B cell (primary cell): ENCODE measurements around the gene FUCA1. TPM values are rescaled to one million over a fixed set of nuclear protein-coding genes. Genes with fewer than 3 reads are reported as not detected.
"Not testable (repeated sequence)": the region's sequence is repeated elsewhere in the genome, so short reads cannot be mapped to it uniquely, and the experiment has no call there.

Experiments used
- ATAC-seq: fragments of 200-7000 bp; cut with Tn5 transposase; one replicate; pipeline ENCODE4 v1.10.0; 2021; ENCODE audit warnings: low read depth, mild to moderate bottlenecking, moderate number of reproducible peaks, moderate library complexity
- CTCF ChIA-PET: fragments of 350-600 bp; sonication (Branson Sonifier 250); formaldehyde crosslinking; loops from one replicate; lab custom pipeline; 2021; ENCODE audit warnings: antibody characterized with exemption, inconsistent platforms; lab: Charles Lee
- POLR2A ChIA-PET: fragments of 350-600 bp; sonication (Branson Sonifier 250); formaldehyde crosslinking; loops from one replicate; lab custom pipeline; 2021; ENCODE audit warnings: antibody characterized with exemption; lab: Charles Lee
- DNase-seq: peaks from one replicate; pipeline ENCODE4 v3.0.0; 2013
- H2AFZ ChIP-seq: 2 replicates; pipeline ENCODE4 v1.6.1; 2012; ENCODE audit warnings: mild to moderate bottlenecking, low read depth, low read length; ENCODE audit not compliant: insufficient read depth, poor library complexity, severe bottlenecking
- H3K27ac ChIP-seq, 2 donors: 1 replicate in 1 of 2; 2 replicates in 1 of 2; pipeline ENCODE4 v1.5.1; 2012 to 2013; ENCODE audit warnings: low read length in 2 of 2, mild to moderate bottlenecking in 2 of 2, moderate library complexity in 1 of 2
- H3K27me3 ChIP-seq, 4 experiments: fragments of 200-600 bp in 1 of 4; sonication (generic) in 1 of 4; replicated peaks in 1 of 4; 1 replicate in 2 of 4; 2 replicates in 2 of 4; pipeline versions ENCODE4 v1.6.1 to v1.7.0; 2013 to 2016; ENCODE audit warnings: low read length in 3 of 4, mild to moderate bottlenecking in 2 of 4, mixed read lengths in 1 of 4, moderate library complexity in 1 of 4; ENCODE audit not compliant: insufficient read depth in 4 of 4, control insufficient read depth in 3 of 4; ENCODE audit errors: control extremely low read depth in 1 of 4
- H3K36me3 ChIP-seq, 2 experiments: replicated peaks in 1 of 2; 1 replicate in 1 of 2; 2 replicates in 1 of 2; pipeline versions ENCODE4 v1.6.1 to v1.7.1; 2013; ENCODE audit warnings: low read length in 1 of 2; ENCODE audit not compliant: insufficient read depth in 2 of 2, control insufficient read depth in 1 of 2; ENCODE audit errors: control extremely low read depth in 1 of 2, extremely low read depth in 1 of 2
- H3K4me1 ChIP-seq, 2 donors: fragments of 200-600 bp in 1 of 2; sonication (generic) in 1 of 2; 1 replicate in 1 of 2; 2 replicates in 1 of 2; pipeline versions ENCODE4 v1.5.1 to v1.6.1; 2013 to 2017; ENCODE audit warnings: low read length in 2 of 2; ENCODE audit not compliant: control insufficient read depth in 2 of 2, insufficient read depth in 2 of 2
- H3K4me2 ChIP-seq: replicated peaks from 2 replicates; pipeline ENCODE3; 2012; ENCODE audit warnings: mild to moderate bottlenecking, low read depth, low read length; ENCODE audit not compliant: poor library complexity, severe bottlenecking
- H3K4me3 ChIP-seq, 5 experiments: fragments of 200-600 bp in 1 of 5; sonication (generic) in 1 of 5; 1 replicate in 3 of 5; 2 replicates in 2 of 5; pipeline versions ENCODE4 v1.5.1 to v1.7.0; 2011 to 2016; ENCODE audit warnings: low read length in 4 of 5, mild to moderate bottlenecking in 4 of 5, low read depth in 2 of 5, control low read depth in 1 of 5, moderate library complexity in 1 of 5; ENCODE audit not compliant: insufficient read depth in 1 of 5; ENCODE audit errors: control extremely low read depth in 1 of 5, extremely low read depth in 1 of 5
- H3K79me2 ChIP-seq: fragments of 200-600 bp; sonication (generic); one replicate; pipeline ENCODE4 v1.6.0; 2016; ENCODE audit warnings: low read length; ENCODE audit not compliant: control insufficient read depth, insufficient read depth
- H3K9ac ChIP-seq: fragments of 200-600 bp; sonication (generic); 2 replicates; pipeline ENCODE4 v1.6.1; 2017; ENCODE audit warnings: mild to moderate bottlenecking, low read length, moderate library complexity
- H3K9me3 ChIP-seq, 3 donors: one replicate each; pipeline versions ENCODE4 v1.6.1 to v1.7.1; 2013; ENCODE audit warnings: low read length in 2 of 3; ENCODE audit not compliant: control insufficient read depth in 2 of 3, insufficient read depth in 1 of 3; ENCODE audit errors: control extremely low read depth in 1 of 3
- H4K20me1 ChIP-seq: 2 replicates; pipeline ENCODE4 v1.6.0; 2012; ENCODE audit warnings: mild to moderate bottlenecking, low read length; ENCODE audit not compliant: insufficient read depth, control insufficient read depth, poor library complexity, severe bottlenecking
- H3K27ac Mint-ChIP-seq: one replicate; pipeline ENCODE4 v1.8.0; 2021; ENCODE audit warnings: mixed read lengths
- H3K27me3 Mint-ChIP-seq: one replicate; pipeline ENCODE4 v1.8.0; 2021; ENCODE audit warnings: mixed read lengths
- H3K4me1 Mint-ChIP-seq: one replicate; pipeline ENCODE4 v1.8.0; 2021; ENCODE audit warnings: mixed read lengths
- H3K4me3 Mint-ChIP-seq: one replicate; pipeline ENCODE4 v1.8.0; 2021; ENCODE audit warnings: mixed read lengths
- H3K9me3 Mint-ChIP-seq: one replicate; pipeline ENCODE4 v1.8.0; 2022; ENCODE audit warnings: mixed read lengths; ENCODE audit not compliant: insufficient read depth
- EZH2 ChIP-seq: IDR thresholded peaks from 2 replicates; pipeline ENCODE4 v1.6.1; 2012; ENCODE audit warnings: borderline replicate concordance, low read depth, mild to moderate bottlenecking, moderate library complexity, low read length; ENCODE audit not compliant: insufficient read depth, poor library complexity, severe bottlenecking
- WGBS: methylation state at CpG from one replicate; pipeline ENCODE4 v1.1.5; 2013; ENCODE audit warnings: missing lambda C conversion rate; ENCODE audit not compliant: insufficient coverage; 5-methylcytosine and 5-hydroxymethylcytosine counted together
- intact Hi-C: fragments of 100-400 bp; cut with micrococcal nuclease; formaldehyde crosslinking; loops from one replicate; pipeline ENCODE4 v1.10.0; 2022
- polyA plus RNA-seq: library from polyadenylated mRNA; depleted of rRNA; stranded (reverse); fragments of >200 nt; gene quantifications from 2 replicates; pipeline ENCODE4 v1.2.3, GENCODE V29; 2012
- total RNA-seq, 2 donors: library from RNA; stranded (reverse); fragments of 120-200 nt in 1 of 2; gene quantifications; 1 replicate in 1 of 2; 2 replicates in 1 of 2; pipeline versions ENCODE4 v1.2.3 to v1.2.4, GENCODE V29; 2013 to 2022
- TF ChIP-seq, protein P1 (sequence below): fragments of 200-600 bp; IDR thresholded peaks from one replicate; pipeline ENCODE4 v1.8.0; 2022; ENCODE audit warnings: antibody characterized with exemption, mild to moderate bottlenecking

Gene FUCA1
- total and polyA plus RNA-seq, 2 donors (not counting 1 experiment from before 2014, with no cell fraction given) = 8.0 to 19.3 TPM

- H3K9me3 ChIP-seq = no peaks in the 10 kb centered on the region
- no CpG with 5 or more reads among the region's 2 CpGs for WGBS
- POLR2A ChIA-PET = no interaction called here
- CTCF ChIA-PET = interaction anchor here (1.3 to 2.2 kb wide), 4 partner anchors 43 to 83 kb away, joined by 3 to 7 read pairs (median 4); no protein-coding TSS in a partner anchor
- no peak overlapping the region for H2AFZ ChIP-seq
- no peak overlapping the region for H3K27ac Mint-ChIP-seq
- peaks cover 2% of the 10 kb centered on the region for H3K79me2 ChIP-seq
- H3K4me1 Mint-ChIP-seq = no peaks in the 10 kb centered on the region
- DNase-seq (no peak), ATAC-seq (no peak)
- no peak overlapping the region for H3K4me3 Mint-ChIP-seq
- intact Hi-C loops = loop anchor here (1.0 kb wide), 1 partner anchor 43 kb away; no protein-coding TSS in a partner anchor
- H3K27ac ChIP-seq = no peak overlapping the region
- no peak overlapping the region for H3K4me2 ChIP-seq
- TF ChIP-seq, protein P1, sequence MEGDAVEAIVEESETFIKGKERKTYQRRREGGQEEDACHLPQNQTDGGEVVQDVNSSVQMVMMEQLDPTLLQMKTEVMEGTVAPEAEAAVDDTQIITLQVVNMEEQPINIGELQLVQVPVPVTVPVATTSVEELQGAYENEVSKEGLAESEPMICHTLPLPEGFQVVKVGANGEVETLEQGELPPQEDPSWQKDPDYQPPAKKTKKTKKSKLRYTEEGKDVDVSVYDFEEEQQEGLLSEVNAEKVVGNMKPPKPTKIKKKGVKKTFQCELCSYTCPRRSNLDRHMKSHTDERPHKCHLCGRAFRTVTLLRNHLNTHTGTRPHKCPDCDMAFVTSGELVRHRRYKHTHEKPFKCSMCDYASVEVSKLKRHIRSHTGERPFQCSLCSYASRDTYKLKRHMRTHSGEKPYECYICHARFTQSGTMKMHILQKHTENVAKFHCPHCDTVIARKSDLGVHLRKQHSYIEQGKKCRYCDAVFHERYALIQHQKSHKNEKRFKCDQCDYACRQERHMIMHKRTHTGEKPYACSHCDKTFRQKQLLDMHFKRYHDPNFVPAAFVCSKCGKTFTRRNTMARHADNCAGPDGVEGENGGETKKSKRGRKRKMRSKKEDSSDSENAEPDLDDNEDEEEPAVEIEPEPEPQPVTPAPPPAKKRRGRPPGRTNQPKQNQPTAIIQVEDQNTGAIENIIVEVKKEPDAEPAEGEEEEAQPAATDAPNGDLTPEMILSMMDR = no peak
- no peak for TF ChIP-seq EZH2
- no peak overlapping the region for H3K9ac ChIP-seq
- no peaks in the 10 kb centered on the region for H3K9me3 Mint-ChIP-seq
- no peaks in the 10 kb centered on the region for H4K20me1 ChIP-seq
- no peaks in the 10 kb centered on the region for H3K27me3 Mint-ChIP-seq
- no peak overlapping the region for H3K4me3 ChIP-seq
- peaks cover 2 to 20% of the 10 kb centered on the region in 2 experiments for H3K36me3 ChIP-seq
- no peaks in the 10 kb centered on the region for H3K4me1 ChIP-seq
- no peaks in the 10 kb centered on the region for H3K27me3 ChIP-seq
These were observed 13.5 kb downstream of the FUCA1 start for GRCh38 chr1:23854568-23854967.

DNA sequence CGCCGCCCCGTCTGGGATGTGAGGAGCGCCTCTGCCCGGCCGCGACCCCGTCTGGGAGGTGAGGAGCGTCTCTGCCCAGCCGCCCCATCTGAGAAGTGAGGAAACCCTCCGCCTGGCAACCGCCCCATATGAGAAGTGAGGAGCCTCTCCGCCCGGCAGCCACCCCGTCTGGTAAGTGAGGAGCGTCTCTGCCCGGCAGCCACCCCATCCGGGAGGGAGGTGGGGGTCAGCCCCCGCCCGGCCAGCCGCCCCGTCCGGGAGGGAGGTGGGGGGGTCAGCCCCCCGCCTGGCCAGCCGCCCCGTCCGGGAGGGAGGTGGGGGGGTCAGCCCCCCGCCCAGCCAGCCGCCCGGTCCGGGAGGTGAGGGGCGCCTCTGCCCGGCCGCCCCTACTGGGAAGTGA lies 15.0 kb downstream of the FUCA1 start:
- H3K27ac Mint-ChIP-seq, H3K9me3 ChIP-seq, CTCF ChIA-PET, H3K27ac ChIP-seq, H3K4me2 ChIP-seq, H2AFZ ChIP-seq, H3K9me3 Mint-ChIP-seq, H3K4me3 ChIP-seq, H3K79me2 ChIP-seq, H3K4me1 ChIP-seq, ATAC-seq, H4K20me1 ChIP-seq, H3K27me3 Mint-ChIP-seq, H3K9ac ChIP-seq, H3K4me1 Mint-ChIP-seq, H3K27me3 ChIP-seq, intact Hi-C loops, POLR2A ChIA-PET, DNase-seq, H3K4me3 Mint-ChIP-seq: not testable (repeated sequence)
- peaks cover 2 to 17% of the 10 kb centered on the region in 2 experiments for H3K36me3 ChIP-seq
- WGBS = 100% methylated on average over 6 of the region's 34 CpGs

- H3K27ac ChIP-seq, H3K4me2 ChIP-seq, DNase-seq, H3K4me3 ChIP-seq, CTCF ChIA-PET, H3K4me1 ChIP-seq, intact Hi-C loops, H3K9ac ChIP-seq, H3K27ac Mint-ChIP-seq, H3K4me1 Mint-ChIP-seq, H2AFZ ChIP-seq, H3K79me2 ChIP-seq, H4K20me1 ChIP-seq, H3K27me3 Mint-ChIP-seq, H3K9me3 Mint-ChIP-seq, H3K4me3 Mint-ChIP-seq, H3K9me3 ChIP-seq, ATAC-seq, H3K27me3 ChIP-seq: not testable (repeated sequence)
- peaks cover 2 to 25% of the 10 kb centered on the region in 2 experiments for H3K36me3 ChIP-seq
- POLR2A ChIA-PET = interaction anchor here (0.6 kb wide), 1 partner anchor 22 kb away, joined by 5 read pairs; no protein-coding TSS in a partner anchor
These were observed 16.7 kb downstream of the FUCA1 start for GRCh38 chr1:23851406-23851805.
